ENCODE data around the gene SOX14.

The SOX14 gene

DNA sequence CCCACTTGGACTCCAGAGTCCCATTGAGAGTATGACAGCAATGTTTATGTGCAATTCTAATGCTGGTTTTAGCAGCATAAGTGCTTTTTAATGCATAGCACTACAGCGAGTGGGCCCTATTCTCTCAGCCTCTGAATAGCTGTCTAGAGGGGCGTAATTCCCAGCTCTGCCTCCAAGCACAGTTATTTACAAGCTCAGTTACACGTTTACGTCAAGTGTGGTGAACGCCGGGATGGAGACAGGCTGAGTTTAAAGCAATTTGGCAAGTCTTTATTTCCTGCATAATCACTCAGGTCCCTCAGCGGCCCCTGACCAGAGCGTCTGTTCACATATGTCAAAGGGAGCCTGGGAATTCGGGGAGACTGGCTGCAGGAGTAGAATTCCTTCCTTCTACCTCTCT lies 43.9 kb downstream of the SOX14 start:
- FAIRE-seq (no peak), DNase-seq (ENCODE audit: insufficient read length, low spot score) (no peak)
- TF ChIP-seq, protein P1, sequence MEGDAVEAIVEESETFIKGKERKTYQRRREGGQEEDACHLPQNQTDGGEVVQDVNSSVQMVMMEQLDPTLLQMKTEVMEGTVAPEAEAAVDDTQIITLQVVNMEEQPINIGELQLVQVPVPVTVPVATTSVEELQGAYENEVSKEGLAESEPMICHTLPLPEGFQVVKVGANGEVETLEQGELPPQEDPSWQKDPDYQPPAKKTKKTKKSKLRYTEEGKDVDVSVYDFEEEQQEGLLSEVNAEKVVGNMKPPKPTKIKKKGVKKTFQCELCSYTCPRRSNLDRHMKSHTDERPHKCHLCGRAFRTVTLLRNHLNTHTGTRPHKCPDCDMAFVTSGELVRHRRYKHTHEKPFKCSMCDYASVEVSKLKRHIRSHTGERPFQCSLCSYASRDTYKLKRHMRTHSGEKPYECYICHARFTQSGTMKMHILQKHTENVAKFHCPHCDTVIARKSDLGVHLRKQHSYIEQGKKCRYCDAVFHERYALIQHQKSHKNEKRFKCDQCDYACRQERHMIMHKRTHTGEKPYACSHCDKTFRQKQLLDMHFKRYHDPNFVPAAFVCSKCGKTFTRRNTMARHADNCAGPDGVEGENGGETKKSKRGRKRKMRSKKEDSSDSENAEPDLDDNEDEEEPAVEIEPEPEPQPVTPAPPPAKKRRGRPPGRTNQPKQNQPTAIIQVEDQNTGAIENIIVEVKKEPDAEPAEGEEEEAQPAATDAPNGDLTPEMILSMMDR (IDR thresholded peaks at IDR 0.05; ENCODE audit: insufficient read depth, missing control alignments): no peak

DNA sequence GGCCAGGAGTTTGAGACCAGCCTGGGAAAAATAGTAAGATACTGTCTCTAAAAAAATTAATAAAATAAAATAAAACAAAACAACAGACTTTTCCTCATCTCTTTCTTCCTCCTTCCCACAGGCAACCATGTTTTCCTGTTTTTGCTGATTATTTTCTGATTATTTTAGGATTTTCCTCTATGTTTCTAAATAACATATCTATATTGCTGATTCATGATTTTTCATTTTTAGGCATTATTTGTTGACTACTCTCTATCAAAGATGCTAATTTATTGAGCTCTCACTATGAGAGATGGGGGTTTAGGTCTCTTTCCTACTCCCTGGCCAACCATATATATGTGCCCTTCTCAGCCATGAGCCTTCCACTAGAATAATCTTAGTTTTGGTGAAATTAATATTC lies 45.4 kb downstream of the SOX14 start:
- TF ChIP-seq, protein P1 (IDR thresholded peaks at IDR 0.05; ENCODE audit: insufficient read depth, missing control alignments): no peak
- FAIRE-seq: no peak
- DNase-seq (ENCODE audit: insufficient read length, low spot score): no peak

DNA sequence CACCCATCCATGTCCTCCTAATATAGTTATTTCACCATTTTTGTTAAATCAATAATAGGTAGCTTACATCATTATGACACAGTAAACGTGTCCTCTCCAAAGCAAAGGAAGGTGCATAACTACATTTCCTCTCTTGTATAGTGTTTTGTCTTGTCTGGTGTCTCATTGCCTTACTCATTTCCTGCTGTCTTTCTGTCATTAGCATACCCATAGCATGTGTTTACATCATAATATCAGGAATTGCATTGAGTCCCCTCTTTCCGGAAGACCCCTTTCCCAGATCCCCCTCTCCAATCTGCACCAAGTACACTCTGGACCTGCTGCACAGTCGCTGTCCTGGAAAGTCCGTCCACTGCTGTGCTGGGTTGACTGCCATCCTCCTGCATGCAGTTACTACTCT lies 47.9 kb downstream of the SOX14 start:
- TF ChIP-seq, protein P1 (IDR thresholded peaks at IDR 0.05; ENCODE audit: insufficient read depth, missing control alignments): no peak
- DNase-seq (ENCODE audit: insufficient read length, low spot score): no peak
- FAIRE-seq: no peak

DNA sequence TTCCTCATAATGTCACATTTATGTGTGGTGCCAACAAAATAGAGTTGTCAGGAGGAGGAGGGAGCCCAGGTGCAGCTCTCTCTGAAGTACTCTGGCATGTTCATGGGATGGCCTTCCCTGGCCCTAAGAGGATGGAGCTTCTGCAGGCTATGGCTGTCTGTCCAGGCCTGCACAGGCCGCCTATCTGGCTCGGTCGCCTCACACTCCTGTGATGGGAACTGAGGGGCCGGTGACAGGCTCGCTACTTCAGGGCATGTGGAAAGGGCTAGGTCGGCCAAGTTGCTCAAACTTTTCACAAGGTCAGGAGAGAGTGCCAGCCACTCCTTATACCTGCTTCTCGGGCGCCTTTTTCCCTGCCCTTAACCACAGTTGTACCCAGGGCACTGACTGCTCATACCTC lies 51.1 kb downstream of the SOX14 start:
- FAIRE-seq: no peak
- DNase-seq (ENCODE audit: insufficient read length, low spot score): no peak
- TF ChIP-seq, protein P1 (IDR thresholded peaks at IDR 0.05; ENCODE audit: insufficient read depth, missing control alignments): no peak
